ENCODE data around the gene OTULIN.
A peak's percentile ranks its signal among the peaks of the same experiment; 100 is the strongest.

OTULIN gene

GRCh38 chr5:14696851-14697250, 32.3 kb downstream of the OTULIN start:
- no peak for DNase-seq (ENCODE audit: low spot score)

DNA sequence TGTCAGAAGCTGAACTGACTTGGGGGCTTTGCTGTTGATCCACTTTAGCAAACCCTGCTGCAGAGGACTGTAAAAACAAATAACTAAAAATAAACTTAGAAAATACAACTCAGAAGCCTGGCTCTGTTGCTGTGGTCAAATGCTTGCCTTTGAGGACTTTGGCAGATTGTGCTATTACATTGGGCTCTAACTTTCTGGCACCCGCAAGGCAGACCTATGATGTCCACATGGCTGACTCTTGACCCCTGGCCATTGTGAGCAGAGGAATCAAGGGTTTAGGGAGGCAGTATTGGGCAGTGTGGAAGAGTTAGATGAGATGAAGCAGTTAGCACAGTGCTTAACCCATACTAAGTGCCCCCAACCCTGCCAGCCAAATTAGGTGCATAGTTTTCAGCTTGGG, 34.0 kb downstream of the OTULIN start:
- DNase-seq (ENCODE audit: low spot score) = no peak

DNA sequence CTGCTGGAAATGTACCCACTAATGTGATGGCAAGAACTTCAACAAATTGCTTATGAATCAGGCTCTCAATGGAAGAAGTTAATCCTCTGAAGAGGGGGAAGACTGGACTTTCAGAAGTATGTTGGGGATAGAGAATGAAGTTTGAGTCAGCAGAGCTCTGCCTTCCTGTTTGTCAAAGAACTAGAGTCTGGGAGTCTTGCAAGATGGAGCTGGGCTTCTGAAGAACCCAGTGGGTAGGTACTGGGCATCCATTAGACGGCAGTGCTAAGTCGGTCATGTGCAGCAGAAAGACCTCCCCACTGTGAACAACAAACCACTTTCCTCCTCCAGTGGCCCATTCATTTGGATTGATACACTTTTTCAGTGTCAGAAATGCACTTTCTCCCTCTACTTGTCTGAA, 34.6 kb downstream of the OTULIN start:
- DNase-seq (ENCODE audit: low spot score) = no peak

DNA sequence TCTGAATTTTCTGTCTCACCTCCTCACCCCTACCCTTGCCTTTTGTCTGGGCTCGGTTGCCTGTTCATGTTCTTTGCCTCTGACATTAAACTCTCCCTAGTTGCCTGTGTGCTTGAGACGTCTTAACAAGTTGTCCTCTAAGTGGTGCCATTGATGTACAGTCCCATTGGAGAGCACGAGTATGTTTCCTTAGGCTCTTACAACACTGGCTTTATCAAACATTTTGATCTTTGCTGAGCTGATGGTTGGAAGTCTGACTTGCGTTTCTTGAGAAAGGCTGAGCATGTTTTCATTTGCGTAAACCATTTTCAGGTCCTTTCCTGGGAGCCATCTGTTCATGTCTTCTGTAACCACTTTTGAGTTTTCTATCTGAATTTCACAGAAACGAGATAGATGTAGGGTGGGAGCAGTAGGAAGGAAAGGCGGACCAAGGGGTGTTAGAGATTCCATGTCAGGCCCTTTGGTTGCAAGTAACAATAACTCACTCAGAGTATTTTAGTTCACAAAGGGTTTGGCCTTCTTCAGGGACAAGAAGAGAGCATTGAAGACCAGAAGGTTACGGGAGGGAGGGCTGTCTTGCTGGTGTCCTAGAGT, 35.4 kb downstream of the OTULIN start:
- peak; percentile 49 for DNase-seq (ENCODE audit: low spot score)

- DNase-seq (ENCODE audit: low spot score) = no peak
These were observed 36.2 kb downstream of the OTULIN start for GRCh38 chr5:14700478-14701436.

DNA sequence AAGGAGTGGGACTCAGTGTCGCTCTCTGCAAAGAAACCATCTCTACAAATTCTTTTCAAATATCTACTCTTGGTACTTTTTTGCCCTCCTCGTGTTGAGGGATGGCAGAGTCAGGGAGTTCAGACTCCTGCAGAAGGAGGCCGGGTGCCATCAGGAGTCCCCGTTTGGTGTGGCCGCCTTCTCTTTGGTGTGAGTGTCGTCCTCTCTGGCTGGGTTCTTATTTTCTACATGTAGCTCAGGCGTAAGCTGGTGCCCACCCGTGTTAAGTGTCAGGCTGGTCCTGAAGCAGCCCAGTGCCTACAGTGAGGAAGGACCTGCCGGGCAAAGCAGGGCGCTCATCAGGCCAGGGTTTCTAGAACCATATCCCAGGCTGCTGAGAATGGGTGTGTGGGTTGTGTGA, 37.0 kb downstream of the OTULIN start:
- no peak for DNase-seq (ENCODE audit: low spot score)

DNA sequence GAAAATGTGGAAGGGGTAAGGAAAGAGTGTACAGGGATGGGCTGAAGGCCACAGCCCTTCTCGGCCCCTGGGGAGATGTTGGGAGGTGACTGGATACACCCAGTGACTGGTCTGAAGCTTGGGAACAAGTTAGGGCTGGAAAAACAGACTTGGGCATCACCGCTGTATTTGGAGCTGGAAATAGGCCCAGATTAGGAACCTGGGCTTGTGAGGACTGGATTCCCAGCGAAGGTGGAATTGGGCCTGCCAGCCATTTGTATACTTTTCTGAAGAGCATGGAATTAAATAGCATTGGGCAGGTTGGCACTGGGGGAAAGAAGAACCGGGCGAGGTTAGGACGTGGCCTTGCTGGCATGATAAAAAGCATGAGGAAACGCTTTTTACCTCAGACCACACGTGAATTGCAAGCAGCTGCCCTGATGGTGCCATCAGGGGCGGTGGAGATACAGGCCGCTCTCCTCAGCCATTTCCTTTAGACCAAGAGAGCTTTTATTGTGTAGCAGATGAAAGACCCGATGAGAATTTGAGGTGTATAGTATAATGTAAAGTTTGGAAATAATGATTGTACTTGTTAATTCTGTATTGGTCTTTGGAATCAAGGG, 37.8 kb downstream of the OTULIN start:
- no peak for DNase-seq (ENCODE audit: low spot score)

DNA sequence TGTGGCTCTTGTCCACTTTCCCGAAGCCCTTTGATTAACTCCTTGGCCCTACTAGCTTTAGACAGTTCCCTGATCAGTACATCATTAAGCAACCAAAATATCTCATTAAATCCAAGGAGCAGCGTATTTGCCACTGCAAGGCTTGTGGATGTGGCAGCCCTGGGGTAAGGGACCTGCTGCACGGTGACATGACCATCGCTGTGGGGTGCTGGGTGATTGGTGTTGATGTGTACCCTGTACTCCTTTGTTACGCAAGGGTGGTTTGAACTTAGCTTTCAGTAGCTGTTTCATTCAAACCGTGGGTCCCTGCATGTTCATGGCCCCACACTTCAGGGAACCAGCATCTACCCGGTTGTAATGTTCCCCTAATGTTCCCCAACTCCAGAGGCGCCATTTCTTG, 41.0 kb downstream of the OTULIN start:
- no peak for DNase-seq (ENCODE audit: low spot score)

GRCh38 chr5:14706615-14707021, 42.1 kb downstream of the OTULIN start:
- DNase-seq (ENCODE audit: low spot score) = no peak

GRCh38 chr5:14707811-14708390, 43.4 kb downstream of the OTULIN start:
- no peak for DNase-seq (ENCODE audit: low spot score)

GRCh38 chr5:14708551-14708950, 44.0 kb downstream of the OTULIN start:
- no peak for DNase-seq (ENCODE audit: low spot score)

- DNase-seq (ENCODE audit: low spot score) = no peak
These were observed 45.9 kb downstream of the OTULIN start for GRCh38 chr5:14710313-14710994.

DNA sequence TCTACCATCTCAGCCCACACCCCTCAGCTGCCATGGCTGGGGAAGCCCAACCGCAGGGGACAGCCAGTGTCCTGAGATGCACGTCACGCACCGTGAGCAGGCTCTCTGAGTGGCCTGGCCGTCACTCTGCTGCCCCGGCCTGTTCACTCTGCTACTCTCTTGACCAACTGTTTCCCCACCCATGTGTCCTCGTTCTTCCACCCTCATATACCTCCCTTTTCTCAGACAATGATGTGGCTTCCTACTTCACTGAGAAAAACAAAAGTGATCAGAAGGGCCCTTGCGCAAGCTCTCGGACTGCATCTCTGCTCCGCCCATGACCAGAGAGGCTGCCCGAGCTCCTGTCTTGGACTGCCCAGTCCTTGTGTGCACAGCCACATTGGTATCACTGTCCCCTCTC, 47.6 kb downstream of the OTULIN start:
- DNase-seq (ENCODE audit: low spot score) = no peak

DNA sequence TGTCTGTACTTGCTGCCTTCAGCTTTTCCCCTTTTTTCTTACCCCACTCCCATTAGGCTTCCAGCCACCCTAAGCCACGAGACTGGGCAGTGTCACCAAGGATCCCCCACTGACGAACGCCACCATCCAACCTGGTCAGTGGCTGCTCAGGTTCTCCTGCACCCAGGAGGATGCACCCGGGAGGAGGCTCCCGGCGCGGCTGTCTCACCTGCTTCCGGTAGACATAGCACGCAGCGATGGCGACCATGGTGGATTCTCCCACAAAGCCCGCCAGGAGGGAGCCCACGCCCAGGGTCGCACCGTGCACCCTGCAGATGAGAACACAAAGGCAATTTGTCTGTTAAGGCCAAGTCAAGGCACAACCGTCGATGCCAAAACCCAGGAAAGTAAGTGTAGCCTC, 48.1 kb downstream of the OTULIN start:
- DNase-seq (ENCODE audit: low spot score) = no peak

DNA sequence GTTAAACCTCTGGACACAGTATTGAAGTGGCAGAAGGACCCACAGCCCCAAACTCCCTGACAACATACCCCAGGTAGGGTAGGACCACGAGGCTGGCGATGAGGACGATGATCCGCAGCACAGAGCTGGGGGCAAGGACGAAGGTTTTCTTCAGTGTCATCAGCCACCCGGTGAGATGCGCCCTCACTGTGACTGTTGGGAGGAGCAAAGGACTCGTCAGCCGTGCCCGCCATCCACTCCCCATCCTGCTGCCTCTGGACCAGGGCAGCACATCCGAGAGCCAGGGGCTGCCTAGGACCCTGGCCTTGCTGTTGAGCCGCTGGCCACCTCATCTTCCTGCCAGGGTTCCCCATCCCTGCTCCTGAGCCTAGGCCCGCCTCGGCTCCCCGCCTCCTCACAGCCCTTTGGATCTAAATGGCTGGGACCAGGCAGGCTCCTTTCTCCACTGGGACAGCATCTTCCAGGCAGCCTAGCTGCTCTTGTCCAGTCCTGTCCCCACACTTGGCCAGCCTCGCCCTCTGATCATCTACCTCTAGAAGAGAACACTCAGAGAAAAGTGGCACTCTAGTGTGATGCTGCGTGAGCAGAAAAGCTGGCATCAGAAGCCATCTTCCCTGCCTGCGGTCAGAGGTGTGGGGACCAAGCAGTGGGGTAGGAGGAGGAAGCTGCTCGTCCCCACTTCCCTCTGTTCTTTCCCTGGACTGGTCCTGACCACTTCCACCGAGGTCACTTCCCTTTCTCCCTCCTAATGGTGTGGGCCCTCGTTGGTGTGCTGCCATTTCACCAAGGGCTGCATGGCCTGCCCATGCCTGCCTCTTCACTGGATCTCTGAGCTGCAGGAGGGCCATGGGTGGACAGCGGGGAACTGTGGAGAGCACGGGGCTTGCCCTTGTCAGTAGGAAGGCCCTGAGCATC, 49.2 kb downstream of the OTULIN start:
- DNase-seq (ENCODE audit: low spot score) = no peak

- no peak for DNase-seq (ENCODE audit: low spot score)
These were observed 50.2 kb downstream of the OTULIN start for GRCh38 chr5:14714706-14715105.

DNA sequence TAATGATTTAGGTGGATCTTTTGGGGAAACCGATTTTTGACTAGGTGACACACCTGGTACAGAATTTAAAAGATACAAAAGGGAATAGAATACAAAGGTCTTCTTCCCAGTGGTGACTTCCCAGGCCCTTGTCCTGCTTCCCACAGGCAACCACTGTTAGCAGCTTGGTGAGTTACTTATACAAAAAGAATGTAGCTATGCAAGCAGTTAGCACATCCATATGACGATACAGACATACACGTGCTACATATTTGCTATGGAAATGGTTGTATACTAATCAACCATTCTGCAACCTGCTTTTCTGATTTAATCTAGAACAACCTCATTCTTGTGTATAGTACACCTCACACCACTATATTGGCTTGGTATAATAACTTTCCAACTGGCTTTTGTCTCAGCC, 51.0 kb downstream of the OTULIN start:
- no peak for DNase-seq (ENCODE audit: low spot score)

GRCh38 chr5:14716755-14717752, 52.5 kb downstream of the OTULIN start:
- DNase-seq (ENCODE audit: low spot score) = no peak

GRCh38 chr5:14718778-14719177, 54.3 kb downstream of the OTULIN start:
- DNase-seq (ENCODE audit: low spot score) = no peak

Measured in hematopoietic multipotent progenitor cell treated with erythropoietin and hydrocortisone succinate and interleukin-3 and kit ligand, for 15 days (in vitro differentiated cells).